Measurements from ENCODE around the gene SPTBN5.

Gene SPTBN5

GRCh38 chr15:41860049-41860828 lies 33.6 kb downstream of the SPTBN5 start:
- H3K27ac ChIP-seq (ENCODE audit: low read depth, low read length) = no peak overlapping the region
- H3K9me3 ChIP-seq (ENCODE audit: control insufficient read depth in 5 of 5, low read length in 5 of 5) = no peaks in the 10 kb centered on the region
- H3K9ac ChIP-seq (ENCODE audit: low read length in 5 of 5) = no peak overlapping the region
- no peak overlapping the region for H3K4me3 ChIP-seq (ENCODE audit: low read depth in 1 of 5, low read length in 5 of 5)
- H3K4me1 ChIP-seq (ENCODE audit: control insufficient read depth in 5 of 5, insufficient read depth in 5 of 5, low read length in 5 of 5) = peaks cover 0 to 6% (median 3%) of the 10 kb centered on the region in 5 donors
- H3K27me3 ChIP-seq (ENCODE audit: control insufficient read depth in 5 of 5, insufficient read depth in 4 of 5, low read length in 5 of 5) = peaks cover 0 to 7% (median 3%) of the 10 kb centered on the region in 5 donors
- H3K36me3 ChIP-seq (ENCODE audit: control insufficient read depth in 5 of 5, insufficient read depth in 5 of 5, low read length in 5 of 5) = peaks cover 0 to 15% (median 0%) of the 10 kb centered on the region in 5 donors

GRCh38 chr15:41858756-41859155 lies 35.1 kb downstream of the SPTBN5 start:
- Histone ChIP-seq H3K9ac (ENCODE audit: low read length in 5 of 5) (no peak overlapping the region), H3K36me3 (ENCODE audit: control insufficient read depth in 5 of 5, insufficient read depth in 5 of 5, low read length in 5 of 5) (peaks cover 0 to 16% (median 0%) of the 10 kb centered on the region in 5 donors), H3K9me3 (ENCODE audit: control insufficient read depth in 5 of 5, low read length in 5 of 5) (no peaks in the 10 kb centered on the region), H3K27ac (ENCODE audit: low read depth, low read length) (no peak overlapping the region), H3K4me3 (ENCODE audit: low read depth in 1 of 5, low read length in 5 of 5) (no peak overlapping the region), H3K4me1 (ENCODE audit: control insufficient read depth in 5 of 5, insufficient read depth in 5 of 5, low read length in 5 of 5) (peaks cover 0 to 6% (median 3%) of the 10 kb centered on the region in 5 donors), H3K27me3 (ENCODE audit: control insufficient read depth in 5 of 5, insufficient read depth in 4 of 5, low read length in 5 of 5) (peaks cover 0 to 7% (median 5%) of the 10 kb centered on the region in 5 donors)

- H3K9me3 ChIP-seq (ENCODE audit: control insufficient read depth in 5 of 5, low read length in 5 of 5) = no peaks in the 10 kb centered on the region
- no peak overlapping the region for H3K27ac ChIP-seq (ENCODE audit: low read depth, low read length)
- H3K27me3 ChIP-seq (ENCODE audit: control insufficient read depth in 5 of 5, insufficient read depth in 4 of 5, low read length in 5 of 5) = peaks cover 0 to 10% (median 5%) of the 10 kb centered on the region in 5 donors
- peaks cover 0 to 6% (median 3%) of the 10 kb centered on the region in 5 donors for H3K4me1 ChIP-seq (ENCODE audit: control insufficient read depth in 5 of 5, insufficient read depth in 5 of 5, low read length in 5 of 5)
- peaks cover 0 to 8% (median 0%) of the 10 kb centered on the region in 5 donors for H3K36me3 ChIP-seq (ENCODE audit: control insufficient read depth in 5 of 5, insufficient read depth in 5 of 5, low read length in 5 of 5)
- H3K4me3 ChIP-seq (ENCODE audit: low read depth in 1 of 5, low read length in 5 of 5) = no peak overlapping the region
- no peak overlapping the region for H3K9ac ChIP-seq (ENCODE audit: low read length in 5 of 5)
Measured at GRCh38 chr15:41857316-41857715, 36.5 kb downstream of the SPTBN5 start.

DNA sequence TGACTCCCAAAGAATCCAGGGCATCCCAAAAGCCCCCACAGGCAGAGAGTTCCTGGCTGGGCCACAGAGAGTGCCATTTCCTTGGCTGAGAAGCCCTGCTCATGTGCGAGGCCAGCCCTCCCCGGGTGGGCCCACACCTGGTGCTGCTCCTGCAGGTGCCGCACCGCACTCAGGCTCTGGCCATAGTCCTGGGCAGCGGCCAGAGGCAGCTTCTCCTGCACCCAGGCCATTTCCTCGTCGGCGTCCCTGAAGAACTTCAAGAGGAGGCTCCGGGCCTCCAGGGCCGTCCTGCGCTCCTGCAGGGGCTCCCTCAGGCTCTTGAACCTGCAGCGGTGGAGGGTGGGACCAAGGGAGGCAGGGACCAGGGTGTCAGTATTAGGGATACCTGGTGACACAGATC lies 37.1 kb downstream of the SPTBN5 start:
- Histone ChIP-seq H3K9ac (ENCODE audit: low read length in 5 of 5) (no peak overlapping the region), H3K36me3 (ENCODE audit: control insufficient read depth in 5 of 5, insufficient read depth in 5 of 5, low read length in 5 of 5) (peaks cover 0 to 3% (median 0%) of the 10 kb centered on the region in 5 donors), H3K9me3 (ENCODE audit: control insufficient read depth in 5 of 5, low read length in 5 of 5) (no peaks in the 10 kb centered on the region), H3K4me3 (ENCODE audit: low read depth in 1 of 5, low read length in 5 of 5) (no peak overlapping the region), H3K27ac (ENCODE audit: low read depth, low read length) (no peak overlapping the region), H3K27me3 (ENCODE audit: control insufficient read depth in 5 of 5, insufficient read depth in 4 of 5, low read length in 5 of 5) (peaks cover 0 to 13% (median 5%) of the 10 kb centered on the region in 5 donors), H3K4me1 (ENCODE audit: control insufficient read depth in 5 of 5, insufficient read depth in 5 of 5, low read length in 5 of 5) (peaks cover 0 to 6% (median 3%) of the 10 kb centered on the region in 5 donors)

DNA sequence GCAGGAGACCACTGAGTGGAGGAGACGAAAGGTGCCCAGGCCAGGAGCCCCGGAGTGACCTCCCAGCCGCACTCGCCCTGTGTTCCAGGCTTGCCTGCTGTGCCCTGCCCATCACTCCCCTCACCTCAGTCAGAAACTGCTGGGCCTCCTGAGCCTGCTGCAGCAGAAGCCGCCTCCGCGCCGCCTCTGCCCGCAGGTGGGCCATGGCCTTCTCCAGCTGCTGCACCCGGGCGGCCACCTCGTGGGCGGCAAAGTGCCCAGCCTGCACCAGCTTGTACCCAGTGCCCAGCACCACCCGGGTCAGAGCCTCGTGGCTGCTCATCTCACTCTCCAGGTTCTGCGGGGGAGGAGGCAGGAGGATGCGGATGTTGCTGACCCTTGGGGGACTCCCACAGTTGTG lies 37.6 kb downstream of the SPTBN5 start:
- Histone ChIP-seq H3K27me3 (ENCODE audit: control insufficient read depth in 5 of 5, insufficient read depth in 4 of 5, low read length in 5 of 5) (peaks cover 0 to 13% (median 5%) of the 10 kb centered on the region in 5 donors), H3K36me3 (ENCODE audit: control insufficient read depth in 5 of 5, insufficient read depth in 5 of 5, low read length in 5 of 5) (peaks cover 0 to 3% (median 0%) of the 10 kb centered on the region in 5 donors), H3K4me1 (ENCODE audit: control insufficient read depth in 5 of 5, insufficient read depth in 5 of 5, low read length in 5 of 5) (peaks cover 0 to 6% (median 3%) of the 10 kb centered on the region in 5 donors), H3K27ac (ENCODE audit: low read depth, low read length) (no peak overlapping the region), H3K4me3 (ENCODE audit: low read depth in 1 of 5, low read length in 5 of 5) (no peak overlapping the region), H3K9ac (ENCODE audit: low read length in 5 of 5) (no peak overlapping the region), H3K9me3 (ENCODE audit: control insufficient read depth in 5 of 5, low read length in 5 of 5) (no peaks in the 10 kb centered on the region)

GRCh38 chr15:41855261-41855961 lies 38.4 kb downstream of the SPTBN5 start:
- no peaks in the 10 kb centered on the region for H3K9me3 ChIP-seq (ENCODE audit: control insufficient read depth in 5 of 5, low read length in 5 of 5)
- H3K4me3 ChIP-seq (ENCODE audit: low read depth in 1 of 5, low read length in 5 of 5) = no peak overlapping the region
- no peak overlapping the region for H3K27ac ChIP-seq (ENCODE audit: low read depth, low read length)
- H3K4me1 ChIP-seq (ENCODE audit: control insufficient read depth in 5 of 5, insufficient read depth in 5 of 5, low read length in 5 of 5) = peaks cover 0 to 6% (median 3%) of the 10 kb centered on the region in 5 donors
- H3K36me3 ChIP-seq (ENCODE audit: control insufficient read depth in 5 of 5, insufficient read depth in 5 of 5, low read length in 5 of 5) = peaks cover 0 to 3% (median 0%) of the 10 kb centered on the region in 5 donors
- no peak overlapping the region for H3K9ac ChIP-seq (ENCODE audit: low read length in 5 of 5)
- peaks cover 0 to 13% (median 5%) of the 10 kb centered on the region in 5 donors for H3K27me3 ChIP-seq (ENCODE audit: control insufficient read depth in 5 of 5, insufficient read depth in 4 of 5, low read length in 5 of 5)

- Histone ChIP-seq H3K36me3 (ENCODE audit: control insufficient read depth in 5 of 5, insufficient read depth in 5 of 5, low read length in 5 of 5) (peaks cover 0 to 3% (median 0%) of the 10 kb centered on the region in 5 donors), H3K27me3 (ENCODE audit: control insufficient read depth in 5 of 5, insufficient read depth in 4 of 5, low read length in 5 of 5) (peaks cover 0 to 13% (median 5%) of the 10 kb centered on the region in 5 donors), H3K4me3 (ENCODE audit: low read depth in 1 of 5, low read length in 5 of 5) (no peak overlapping the region), H3K4me1 (ENCODE audit: control insufficient read depth in 5 of 5, insufficient read depth in 5 of 5, low read length in 5 of 5) (no peaks in the 10 kb centered on the region), H3K9ac (ENCODE audit: low read length in 5 of 5) (no peak overlapping the region), H3K27ac (ENCODE audit: low read depth, low read length) (no peak overlapping the region), H3K9me3 (ENCODE audit: control insufficient read depth in 5 of 5, low read length in 5 of 5) (no peaks in the 10 kb centered on the region)
Measured at GRCh38 chr15:41854443-41854842, 39.4 kb downstream of the SPTBN5 start.

DNA sequence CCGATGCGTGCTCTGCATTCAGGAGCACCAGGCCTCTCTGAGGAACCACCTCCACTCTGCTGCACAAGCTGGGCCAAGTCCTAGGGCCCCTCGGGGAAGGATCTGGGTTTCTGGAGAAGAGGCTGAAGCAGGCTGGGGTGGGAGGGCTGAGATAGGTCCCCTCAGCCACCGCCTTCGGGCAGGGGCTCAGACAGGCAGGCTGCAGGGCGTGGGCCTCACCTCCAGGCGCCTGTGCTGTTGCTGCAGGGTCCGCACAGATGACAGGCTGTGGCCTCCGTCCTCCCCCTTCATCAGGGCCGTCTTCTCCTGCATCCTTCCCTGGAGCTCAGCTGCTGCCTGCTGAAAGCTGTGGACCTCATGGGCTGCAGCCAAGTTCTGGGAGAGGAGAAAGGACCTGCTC lies 40.0 kb downstream of the SPTBN5 start:
- Histone ChIP-seq H3K9me3 (ENCODE audit: control insufficient read depth in 5 of 5, low read length in 5 of 5) (no peaks in the 10 kb centered on the region), H3K4me1 (ENCODE audit: control insufficient read depth in 5 of 5, insufficient read depth in 5 of 5, low read length in 5 of 5) (no peaks in the 10 kb centered on the region), H3K36me3 (ENCODE audit: control insufficient read depth in 5 of 5, insufficient read depth in 5 of 5, low read length in 5 of 5) (peaks cover 0 to 9% (median 4%) of the 10 kb centered on the region in 5 donors), H3K4me3 (ENCODE audit: low read depth in 1 of 5, low read length in 5 of 5) (no peak overlapping the region), H3K9ac (ENCODE audit: low read length in 5 of 5) (no peak overlapping the region), H3K27me3 (ENCODE audit: control insufficient read depth in 5 of 5, insufficient read depth in 4 of 5, low read length in 5 of 5) (peaks cover 0 to 13% (median 5%) of the 10 kb centered on the region in 5 donors), H3K27ac (ENCODE audit: low read depth, low read length) (no peak overlapping the region)

DNA sequence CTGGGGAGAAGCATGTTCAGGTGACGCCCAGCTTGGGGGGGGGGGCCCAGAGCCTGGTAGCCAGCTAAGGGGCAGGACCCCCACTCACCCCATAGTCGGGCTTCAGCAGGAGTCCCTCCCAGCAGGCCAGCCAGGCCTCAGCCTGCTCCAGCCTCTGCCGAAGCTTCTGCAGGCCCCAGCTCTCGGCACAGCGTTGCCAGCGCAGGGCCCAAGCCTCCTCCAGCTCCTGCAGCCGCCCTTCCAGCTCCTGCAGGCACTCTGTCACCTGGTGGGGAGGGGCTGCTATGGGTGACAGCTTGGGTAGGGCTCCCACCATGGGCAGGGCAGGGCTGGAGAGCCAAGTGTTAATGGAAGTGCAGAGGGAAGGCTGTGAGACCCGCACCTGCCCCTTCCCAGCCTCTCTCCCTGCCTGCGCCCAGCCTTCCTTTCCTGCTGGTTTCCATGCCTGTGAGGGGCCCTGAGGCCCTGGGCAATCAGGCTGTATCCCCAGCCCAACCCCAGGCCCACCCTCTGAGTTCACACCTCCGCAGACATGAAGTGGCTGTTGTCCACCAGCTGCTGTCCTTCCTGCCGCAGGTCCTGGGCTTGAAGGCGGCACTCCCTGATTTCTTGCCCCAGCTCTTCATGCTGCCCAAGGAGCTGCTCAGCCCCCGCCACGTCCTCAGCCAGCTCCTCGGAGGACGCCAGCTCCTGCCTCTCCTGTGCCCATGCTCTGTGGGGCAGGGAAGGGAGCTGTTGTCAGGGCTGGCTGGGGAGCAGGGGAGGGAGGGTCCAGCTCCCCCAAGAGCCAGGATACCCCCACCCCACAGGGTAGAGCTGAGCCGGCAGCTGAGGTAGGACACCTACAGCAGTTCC lies 40.9 kb downstream of the SPTBN5 start:
- Histone ChIP-seq H3K27me3 (ENCODE audit: control insufficient read depth in 5 of 5, insufficient read depth in 4 of 5, low read length in 5 of 5) (peaks cover 0 to 13% (median 5%) of the 10 kb centered on the region in 5 donors), H3K4me1 (ENCODE audit: control insufficient read depth in 5 of 5, insufficient read depth in 5 of 5, low read length in 5 of 5) (no peaks in the 10 kb centered on the region), H3K9me3 (ENCODE audit: control insufficient read depth in 5 of 5, low read length in 5 of 5) (no peaks in the 10 kb centered on the region), H3K27ac (ENCODE audit: low read depth, low read length) (no peak overlapping the region), H3K9ac (ENCODE audit: low read length in 5 of 5) (no peak overlapping the region), H3K4me3 (ENCODE audit: low read depth in 1 of 5, low read length in 5 of 5) (no peak overlapping the region), H3K36me3 (ENCODE audit: control insufficient read depth in 5 of 5, insufficient read depth in 5 of 5, low read length in 5 of 5) (peaks cover 0 to 18% (median 12%) of the 10 kb centered on the region in 5 donors)

All from subcutaneous abdominal adipose tissue (tissue), 5 donors.